Measurements from ENCODE around the gene SRL. TPM values are rescaled to one million over a fixed set of nuclear protein-coding genes. Genes with fewer than 3 reads are reported as not detected.

SRL gene
- total RNA-seq, 6 experiments from 2014 or later, result 0.18 to 0.62 (median 0.28) TPM

DNA sequence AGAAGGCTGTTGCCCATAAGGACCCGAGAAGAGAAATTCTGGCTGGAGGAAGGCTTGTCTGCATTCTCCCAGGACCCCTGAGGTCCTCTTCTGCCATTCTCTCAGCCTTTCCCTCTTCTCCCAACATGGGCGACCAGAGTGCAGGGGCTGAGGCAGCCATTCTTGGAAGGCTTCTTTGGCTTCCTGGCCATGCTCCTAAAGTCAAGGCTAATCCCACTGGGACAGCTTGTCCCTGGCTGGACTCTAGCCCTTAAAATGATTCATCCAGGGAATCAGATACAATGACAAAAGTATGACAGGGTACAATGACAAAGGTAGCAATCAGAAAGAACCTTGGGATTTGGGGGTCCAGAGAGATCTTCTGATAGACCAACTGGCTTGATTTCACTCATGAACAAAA lies 26.8 kb downstream of the SRL start:
- DNase-seq (no peak), ATAC-seq (peak in 1 of 4 donors; percentile 31)
- intact Hi-C loops (cut with DNase I), result no loop called here
- Histone ChIP-seq H3K4me3 (no peak overlapping the region), H3K36me3 (no peaks in the 10 kb centered on the region), H3K4me1 (peaks cover 0 to under 1% (median 0%) of the 10 kb centered on the region in 4 donors), H3K27me3 (no peaks in the 10 kb centered on the region), H3K27ac (no peak overlapping the region), H3K9me3 (no peaks in the 10 kb centered on the region)
- no CpG with 5 or more reads among the region's 2 CpGs for WGBS (ENCODE audit: insufficient coverage, low coverage, low lambda C conversion rate, missing lambda C conversion rate)
- no peak for TF ChIP-seq CTCF (IDR thresholded peaks at IDR 0.05)
- no peak for TF ChIP-seq POLR2A (IDR thresholded peaks at IDR 0.05)

DNA sequence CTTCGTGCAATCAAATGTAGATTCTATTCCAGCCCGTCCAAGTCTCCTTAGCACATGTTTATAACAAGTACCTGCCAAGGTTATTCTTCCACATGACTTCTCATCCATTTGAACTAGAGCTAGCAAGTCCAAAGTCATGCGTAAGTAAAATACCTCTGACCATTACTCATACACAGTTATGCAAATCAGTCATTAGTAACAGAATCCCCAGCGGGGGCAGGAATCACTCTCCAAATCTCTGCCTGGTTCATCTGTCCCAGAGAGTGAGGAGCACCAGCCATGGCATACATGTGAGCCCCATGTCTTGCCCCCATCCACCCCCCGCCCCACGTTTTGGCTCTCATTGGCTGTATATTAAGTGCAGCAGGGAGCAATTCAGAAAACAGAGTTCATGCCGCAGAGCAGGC lies 27.7 kb downstream of the SRL start:
- no peaks in the 10 kb centered on the region for H3K36me3 ChIP-seq
- H3K27ac ChIP-seq, result no peak overlapping the region
- H3K4me3 ChIP-seq, result no peak overlapping the region
- ATAC-seq (peak in 1 of 4 donors; percentile 58), DNase-seq (no peak)
- H3K4me1 ChIP-seq, result peaks cover 0 to 9% (median 0%) of the 10 kb centered on the region in 4 donors
- intact Hi-C loops (cut with DNase I), result no loop called here
- H3K9me3 ChIP-seq, result no peaks in the 10 kb centered on the region
- no peaks in the 10 kb centered on the region for H3K27me3 ChIP-seq
- TF ChIP-seq POLR2A (IDR thresholded peaks at IDR 0.05) (no peak), CTCF (IDR thresholded peaks at IDR 0.05) (no peak)
- WGBS (ENCODE audit: insufficient coverage, low coverage, low lambda C conversion rate, missing lambda C conversion rate), result 72% methylated on average over 5 of the region's 7 CpGs

GRCh38 chr16:4213737-4214136 lies 28.1 kb downstream of the SRL start:
- TF ChIP-seq POLR2A (IDR thresholded peaks at IDR 0.05) (no peak), CTCF (IDR thresholded peaks at IDR 0.05) (no peak)
- Histone ChIP-seq H3K27me3 (no peaks in the 10 kb centered on the region), H3K9me3 (no peaks in the 10 kb centered on the region), H3K27ac (no peak overlapping the region), H3K4me1 (peaks cover 0 to 10% (median 0%) of the 10 kb centered on the region in 4 donors), H3K4me3 (no peak overlapping the region), H3K36me3 (no peaks in the 10 kb centered on the region)
- WGBS (ENCODE audit: insufficient coverage, low coverage, low lambda C conversion rate, missing lambda C conversion rate), result 56% methylated on average over 5 of the region's 6 CpGs
- DNase-seq (no peak), ATAC-seq (no peak)
- intact Hi-C loops (cut with DNase I), result no loop called here

DNA sequence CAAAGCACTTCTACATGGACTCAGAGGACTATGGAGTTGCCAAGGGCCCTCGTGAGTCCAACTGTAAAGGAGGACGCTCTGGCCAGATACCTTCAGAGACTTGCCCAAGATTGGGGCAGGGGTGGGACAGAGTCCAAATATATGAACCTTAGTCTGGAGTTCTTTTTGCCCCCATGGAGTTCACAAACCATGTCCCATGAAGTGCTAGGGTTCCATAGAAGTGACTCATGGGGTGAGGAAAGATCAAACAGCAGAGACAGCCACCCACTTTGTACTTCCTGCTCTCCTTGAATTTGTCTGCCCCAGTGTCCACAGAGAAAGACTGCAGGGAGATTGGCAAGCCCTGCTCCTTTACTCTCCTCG lies 29.0 kb downstream of the SRL start:
- Histone ChIP-seq H3K36me3 (no peaks in the 10 kb centered on the region), H3K27ac (no peak overlapping the region), H3K4me3 (no peak overlapping the region), H3K9me3 (no peaks in the 10 kb centered on the region), H3K27me3 (no peaks in the 10 kb centered on the region), H3K4me1 (peaks cover 0 to 10% (median 0%) of the 10 kb centered on the region in 4 donors)
- 89% methylated on average over 1 of the region's 3 CpGs for WGBS (ENCODE audit: insufficient coverage, low coverage, low lambda C conversion rate, missing lambda C conversion rate)
- TF ChIP-seq POLR2A (IDR thresholded peaks at IDR 0.05) (no peak), CTCF (IDR thresholded peaks at IDR 0.05) (no peak)
- peak in 1 of 4 donors; percentile 49 for ATAC-seq
- DNase-seq, result no peak
- intact Hi-C loops (cut with DNase I), result no loop called here
